GM19468 (cell line): Measurements from ENCODE around the gene MMD2.
A peak's percentile ranks its signal among the peaks of the same experiment; 100 is the strongest.
"Not testable (repeated sequence)": the region's sequence is repeated elsewhere in the genome, so short reads cannot be mapped to it uniquely, and the experiment has no call there.

Source experiments
- ATAC-seq: cut with Tn5 transposase; IDR thresholded peaks from one replicate; pipeline ENCODE4 v1.9.1; 2021; ENCODE audit warnings: mild to moderate bottlenecking, moderate library complexity, moderate number of reproducible peaks; ENCODE audit not compliant: unreplicated experiment; ENCODE audit errors: extremely low read depth

Gene MMD2, protein sequence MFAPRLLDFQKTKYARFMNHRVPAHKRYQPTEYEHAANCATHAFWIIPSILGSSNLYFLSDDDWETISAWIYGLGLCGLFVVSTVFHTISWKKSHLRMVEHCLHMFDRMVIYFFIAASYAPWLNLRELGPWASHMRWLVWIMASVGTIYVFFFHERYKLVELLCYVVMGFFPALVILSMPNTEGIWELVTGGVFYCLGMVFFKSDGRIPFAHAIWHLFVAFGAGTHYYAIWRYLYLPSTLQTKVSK

DNA sequence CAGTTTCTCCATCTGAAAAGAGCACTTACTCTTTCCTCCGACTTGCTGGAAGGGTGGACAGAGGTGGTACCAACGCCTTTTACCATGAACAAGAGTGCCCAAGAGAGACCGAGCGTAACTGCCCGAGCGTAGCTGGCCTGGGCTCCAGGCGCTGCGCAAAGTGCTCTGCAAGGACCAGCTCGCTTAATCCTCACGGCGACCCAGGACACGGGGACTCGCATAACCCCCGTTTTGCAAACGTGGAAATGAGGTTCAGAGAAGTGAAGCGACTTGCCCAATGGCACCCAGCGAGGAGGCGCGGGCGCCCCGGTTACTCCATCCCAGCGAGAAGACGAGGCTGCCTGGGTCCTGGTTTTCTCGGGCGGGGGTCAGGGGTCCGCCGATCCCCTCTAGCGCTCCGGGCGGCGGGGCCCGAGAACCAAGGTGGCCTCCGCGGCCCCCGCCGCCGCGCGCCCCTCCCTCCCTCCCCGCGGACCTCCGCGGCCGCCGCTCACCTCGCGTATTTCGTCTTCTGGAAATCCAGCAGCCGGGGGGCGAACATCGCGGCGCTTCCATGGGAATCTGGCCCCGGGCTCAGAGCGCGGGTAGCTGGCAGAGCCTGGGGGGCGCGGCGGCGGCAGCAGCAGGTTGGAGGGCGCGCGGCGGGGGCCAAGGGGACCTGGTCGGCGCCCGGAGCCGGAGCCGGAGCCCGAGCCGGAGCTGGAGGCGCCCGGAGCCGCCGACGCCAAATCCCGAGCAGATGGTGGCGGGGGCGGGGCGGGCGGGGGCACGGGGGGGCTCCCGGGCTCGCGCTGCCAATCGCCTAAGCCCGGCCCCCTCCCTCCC is at the start of gene MMD2:
TSS of gene MMD2 (minus strand) at position 711 of the 825 bp plus-strand sequence. CDS start at position 541, 170 bp downstream.
- ATAC-seq: no peak

DNA sequence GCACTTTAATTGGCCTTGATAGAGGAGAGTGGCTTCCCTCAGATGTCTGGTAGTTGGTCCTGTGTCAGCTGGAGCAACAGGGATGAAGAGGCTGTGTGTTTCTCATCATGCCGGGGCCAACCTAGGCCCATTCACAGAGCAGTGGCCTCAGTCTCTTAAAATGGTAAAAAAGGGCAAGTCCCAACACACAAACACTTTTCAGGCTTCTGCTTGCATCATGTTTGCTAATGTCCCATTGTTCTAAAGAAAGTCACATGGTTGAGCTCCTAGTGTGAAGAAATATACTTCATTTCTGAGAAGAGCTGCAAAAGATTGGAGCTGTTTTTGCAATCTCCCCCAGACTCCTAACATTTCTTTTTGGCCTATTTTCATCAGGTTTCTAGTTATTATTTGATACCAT is 46.1 kb upstream of the MMD2 start:
- no peak for ATAC-seq

DNA sequence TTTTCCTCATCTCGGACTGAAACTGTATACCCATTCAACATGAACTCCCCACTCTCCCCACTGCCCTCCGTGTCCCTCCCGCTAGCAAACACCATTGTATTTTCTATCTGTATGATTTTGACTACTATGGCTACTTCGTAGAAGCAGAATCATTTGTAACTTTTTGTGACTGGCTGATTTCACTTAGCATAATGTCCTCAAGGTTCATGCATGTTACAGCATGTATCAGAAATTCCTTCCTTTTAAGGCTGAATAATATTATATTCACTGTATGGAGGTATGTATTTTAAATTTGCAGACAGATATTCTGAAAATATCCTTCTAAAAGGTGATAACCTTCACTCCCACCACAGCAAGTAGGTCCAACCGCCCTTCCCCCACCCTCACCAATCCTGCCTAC is 42.9 kb upstream of the MMD2 start:
- no peak for ATAC-seq

DNA sequence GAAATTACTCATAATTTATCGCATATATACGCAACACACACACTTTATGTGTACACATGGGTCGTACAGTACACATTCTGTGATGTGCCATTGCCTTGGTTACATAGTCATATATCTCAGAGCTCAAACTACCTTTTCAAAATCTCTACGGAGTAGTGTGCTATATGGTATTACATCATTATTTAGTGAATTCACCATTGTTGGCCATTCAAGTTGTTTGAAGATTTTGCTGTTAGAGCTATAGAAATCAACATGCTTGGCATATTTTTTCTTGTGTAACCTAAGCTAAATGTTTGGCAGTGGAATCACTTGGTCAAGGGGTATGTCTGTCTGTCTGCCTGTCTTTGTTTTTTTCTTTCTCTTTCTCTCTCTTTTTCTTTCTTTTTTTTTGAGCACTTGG is 42.0 kb upstream of the MMD2 start:
- ATAC-seq: no peak

DNA sequence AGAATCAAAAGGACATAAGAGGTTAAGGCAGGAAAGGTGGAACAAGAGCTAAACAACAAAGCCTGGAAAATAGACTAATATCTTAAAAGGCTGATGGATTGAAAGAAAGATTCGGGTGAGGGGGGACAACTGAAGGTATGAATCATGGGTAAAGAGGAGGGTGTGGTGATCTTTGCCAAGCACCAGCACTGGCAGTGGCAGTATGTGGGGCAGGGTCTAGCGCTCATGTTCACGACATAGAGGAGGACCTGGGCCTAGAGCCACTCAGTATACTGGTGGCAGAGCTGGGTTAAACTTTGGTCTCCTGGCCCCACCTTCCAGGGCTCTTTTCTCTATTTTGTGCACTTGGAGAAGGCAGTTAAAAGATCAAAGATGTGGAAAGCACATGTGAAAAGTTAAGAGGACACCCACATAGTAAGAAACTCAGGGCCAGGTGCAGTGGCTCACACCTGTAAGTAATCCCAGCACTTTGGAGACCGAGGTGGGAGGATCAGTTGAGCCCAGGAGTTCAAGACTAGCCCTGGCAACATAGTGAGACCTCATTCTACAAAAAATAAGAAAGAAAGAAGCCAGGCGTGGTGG is 40.5 kb upstream of the MMD2 start:
- no peak for ATAC-seq

DNA sequence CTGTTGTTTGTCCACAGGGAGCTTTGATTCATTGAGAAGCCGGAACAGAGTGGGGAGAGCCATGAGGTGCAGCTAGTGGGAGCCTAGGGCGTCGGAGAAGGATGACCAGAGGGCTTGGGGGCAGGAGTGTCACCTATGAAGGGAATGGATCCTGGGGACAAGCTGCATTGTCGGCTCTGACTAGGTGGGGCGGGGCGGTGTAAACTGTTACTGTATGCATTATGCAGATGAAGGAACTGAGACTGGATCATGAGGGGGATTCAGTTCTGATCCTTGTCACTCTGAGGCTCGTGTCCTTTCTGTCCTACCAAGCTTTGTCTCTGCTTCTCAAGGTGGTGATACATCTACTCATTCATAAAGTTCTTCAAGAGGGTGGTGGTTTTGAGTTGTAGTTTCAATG is 39.9 kb upstream of the MMD2 start:
- no peak for ATAC-seq

DNA sequence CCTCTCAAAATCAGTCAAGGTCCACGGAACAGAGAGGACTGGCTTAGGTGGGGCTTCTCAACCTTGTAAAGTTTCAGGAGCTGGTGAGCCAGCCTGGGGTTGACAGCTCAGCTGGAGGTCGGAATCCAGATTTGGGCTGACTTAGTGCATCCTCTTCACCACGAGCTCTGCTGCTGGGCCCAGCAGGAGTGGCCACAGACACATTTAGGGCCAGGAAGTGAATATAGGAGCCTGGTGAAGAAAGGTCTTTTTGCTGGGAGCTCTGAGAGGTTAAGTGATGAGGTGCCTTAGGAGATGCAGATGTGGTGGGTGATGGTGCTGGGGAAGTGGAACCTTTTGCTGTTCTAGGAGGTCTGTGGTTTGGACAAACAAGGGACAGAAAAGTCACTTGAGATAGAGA is 39.3 kb upstream of the MMD2 start:
- no peak for ATAC-seq

DNA sequence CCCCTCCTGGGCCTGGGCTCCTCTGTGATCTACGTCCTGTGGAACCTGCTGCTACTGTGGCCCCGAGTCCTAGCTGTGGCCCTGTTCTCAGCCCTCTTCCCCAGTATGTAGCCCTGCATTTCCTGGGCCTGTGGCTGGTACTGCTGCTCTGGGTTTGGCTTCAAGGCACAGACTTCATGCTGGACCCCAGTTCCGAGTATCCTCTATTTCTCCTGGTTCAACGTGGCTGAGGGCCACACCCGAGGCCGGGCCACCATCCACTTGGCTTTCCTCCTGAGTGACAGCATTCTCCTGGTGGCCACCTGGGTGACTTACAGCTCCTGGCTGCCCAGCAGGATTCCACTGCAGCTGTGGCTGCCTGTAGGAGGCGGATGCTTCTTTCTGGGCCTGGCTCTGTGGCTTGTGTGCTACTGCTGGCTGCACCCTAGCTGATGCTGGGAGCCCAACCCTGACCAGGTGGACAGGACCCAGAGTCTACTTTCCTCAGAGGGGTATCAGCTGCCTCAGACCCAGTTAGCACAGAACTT is 37.8 kb upstream of the MMD2 start:
- no peak for ATAC-seq

DNA sequence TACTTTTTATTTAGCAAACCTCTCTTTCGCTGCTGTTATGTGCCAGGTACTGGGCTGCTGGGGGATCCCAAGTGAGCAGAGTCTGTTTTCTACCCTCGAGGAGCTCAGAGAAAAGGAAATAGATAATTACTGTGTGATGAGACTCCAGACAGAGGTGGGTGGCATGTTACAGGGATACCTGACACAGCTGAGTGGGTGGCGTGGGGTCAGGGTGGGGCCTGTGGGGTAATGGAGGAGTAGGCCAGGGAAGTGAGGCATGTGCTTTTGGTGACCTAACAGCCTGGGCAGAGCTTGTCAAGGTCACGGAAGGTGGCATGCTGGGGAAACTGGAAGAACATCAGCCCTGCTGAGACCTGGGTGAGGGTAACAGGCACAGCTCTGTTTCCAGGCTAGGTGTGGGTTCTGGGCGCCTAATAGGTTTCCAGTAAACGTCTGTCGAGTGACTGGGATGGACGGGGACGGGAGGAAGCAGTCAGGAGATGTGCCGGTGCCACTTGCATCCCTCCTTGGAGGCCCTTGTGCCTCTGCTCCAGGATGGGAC is 36.5 kb upstream of the MMD2 start:
- ATAC-seq: no peak

DNA sequence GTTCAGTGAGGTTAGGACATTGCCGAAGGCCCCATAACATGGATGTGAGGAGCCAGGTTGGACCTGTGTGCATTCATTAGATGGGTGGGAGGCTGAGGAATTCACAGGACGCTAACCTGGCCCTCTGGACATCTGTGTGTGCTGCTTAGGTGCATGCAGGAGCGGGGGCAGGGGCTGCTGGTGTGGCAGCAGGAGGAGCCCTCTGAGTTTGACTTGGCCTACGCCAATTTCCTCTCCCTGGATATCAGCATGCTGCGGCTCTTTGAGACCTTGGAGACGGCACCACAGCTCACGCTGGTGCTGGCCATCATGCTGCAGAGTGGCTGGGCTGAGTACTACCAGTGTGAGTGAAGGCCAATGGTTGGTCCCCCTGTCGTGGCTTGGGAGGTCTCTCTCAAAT is 34.5 kb upstream of the MMD2 start:
- no peak for ATAC-seq

DNA sequence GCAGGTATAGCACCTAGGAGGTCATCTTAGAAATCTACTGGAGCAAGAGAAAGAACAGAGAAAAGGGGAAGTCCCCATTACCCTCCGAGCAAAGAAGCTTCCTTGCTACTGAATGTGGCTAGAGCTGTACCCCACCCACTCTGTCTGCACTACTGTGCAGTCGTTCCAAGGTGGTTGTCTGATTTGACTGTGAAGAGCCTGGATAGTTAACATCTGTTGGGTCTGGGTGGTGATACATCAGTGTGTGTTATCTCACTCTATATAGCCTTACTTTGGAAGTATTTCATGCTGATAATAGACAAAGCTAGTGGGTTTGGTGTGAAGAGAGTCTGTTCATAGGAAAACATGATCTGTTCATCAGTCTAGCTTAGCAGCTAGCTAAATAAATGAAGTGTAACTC is 23.8 kb upstream of the MMD2 start:
- peak; percentile 68 for ATAC-seq

DNA sequence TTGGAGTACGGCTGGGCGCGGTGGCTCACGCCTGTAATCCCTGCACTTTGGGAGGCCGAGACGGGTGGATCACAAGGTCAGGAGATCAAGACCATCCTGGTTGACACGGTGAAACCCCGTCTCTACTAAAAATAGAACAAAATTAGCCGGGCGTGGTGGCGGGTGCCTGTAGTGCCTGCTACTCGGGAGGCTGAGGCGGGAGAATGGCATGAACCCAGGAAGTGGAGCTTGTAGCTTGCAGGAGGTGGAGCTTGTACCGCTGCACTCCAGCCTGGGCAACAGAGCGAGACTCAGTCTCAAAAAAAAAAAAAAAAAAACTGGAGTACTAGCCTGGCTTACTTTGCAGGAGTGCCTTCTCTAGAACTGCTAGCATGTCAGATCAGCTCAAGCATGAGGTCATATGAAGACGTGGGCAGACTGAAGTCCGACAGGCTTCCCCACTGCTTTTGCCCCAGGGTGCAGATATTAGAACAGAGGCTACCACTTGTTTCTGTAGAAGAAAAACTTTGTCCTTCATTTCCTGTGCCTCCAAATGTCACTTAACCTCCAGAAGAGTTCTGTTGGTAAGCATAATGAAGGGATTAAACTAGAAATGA is 22.4 kb upstream of the MMD2 start:
- ATAC-seq: not testable (repeated sequence)

DNA sequence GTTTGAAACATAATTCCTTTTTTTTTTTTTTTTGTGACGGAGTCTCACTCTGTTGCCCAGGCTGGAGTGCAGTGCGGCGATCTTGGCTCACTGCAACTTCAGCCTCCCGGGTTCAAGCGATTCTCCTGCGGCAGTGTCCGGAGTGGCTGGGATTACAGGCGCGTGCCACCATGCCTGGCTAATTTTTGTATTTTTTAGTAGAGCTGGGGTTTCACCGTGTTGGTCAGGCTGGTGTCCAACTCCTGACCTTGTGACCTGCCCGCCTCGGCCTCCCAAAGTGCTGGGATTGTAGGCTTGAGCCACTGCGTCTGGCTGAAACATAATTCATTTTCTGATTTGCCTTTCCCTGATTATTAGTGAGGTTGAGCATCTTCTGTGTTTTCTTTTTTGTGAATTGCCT is 16.6 kb upstream of the MMD2 start:
- ATAC-seq: not testable (repeated sequence)

DNA sequence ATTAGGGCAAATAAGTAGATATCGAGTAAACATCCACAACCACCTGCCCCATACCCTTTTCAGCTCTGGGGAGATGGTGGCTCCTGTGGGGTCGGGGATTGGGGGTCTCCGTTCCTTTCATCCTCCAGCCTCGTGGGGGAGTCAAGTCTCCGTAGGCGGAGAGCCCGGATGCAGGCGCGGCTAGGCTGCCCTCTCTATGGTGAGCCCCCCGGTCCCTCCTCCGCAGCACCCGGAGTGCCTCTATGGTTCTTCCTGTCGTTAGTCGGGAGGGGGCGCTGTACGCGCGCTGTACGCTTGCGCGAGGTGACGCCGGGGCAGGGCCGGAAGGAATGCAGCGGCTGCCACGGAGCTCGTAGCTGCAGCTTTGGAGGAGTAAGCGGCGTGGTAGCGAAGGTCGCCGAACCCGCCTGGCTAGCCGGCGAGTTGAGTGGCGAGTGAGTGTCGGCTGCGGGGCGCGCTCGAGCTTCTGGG is 14.8 kb upstream of the MMD2 start:
- peak; percentile 95 for ATAC-seq

DNA sequence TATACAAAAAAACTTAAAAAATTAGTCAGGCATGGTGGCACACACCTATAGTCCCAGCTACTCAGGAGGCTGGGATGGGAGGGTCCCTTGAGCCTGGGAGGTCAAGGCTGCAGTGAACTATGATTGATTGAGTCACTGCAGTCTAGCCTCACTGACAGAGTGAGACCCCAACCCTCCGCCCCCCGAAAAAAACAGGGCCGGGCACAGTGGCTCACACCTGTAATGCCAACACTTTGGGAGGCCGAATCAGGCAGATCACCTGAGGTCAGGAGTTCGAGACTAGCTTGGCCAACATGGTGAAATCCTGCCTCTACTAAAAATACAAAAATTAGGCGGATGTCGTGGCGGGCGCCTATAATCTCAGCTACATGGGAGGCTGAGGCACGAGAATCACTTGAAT is 13.5 kb upstream of the MMD2 start:
- ATAC-seq: not testable (repeated sequence)

DNA sequence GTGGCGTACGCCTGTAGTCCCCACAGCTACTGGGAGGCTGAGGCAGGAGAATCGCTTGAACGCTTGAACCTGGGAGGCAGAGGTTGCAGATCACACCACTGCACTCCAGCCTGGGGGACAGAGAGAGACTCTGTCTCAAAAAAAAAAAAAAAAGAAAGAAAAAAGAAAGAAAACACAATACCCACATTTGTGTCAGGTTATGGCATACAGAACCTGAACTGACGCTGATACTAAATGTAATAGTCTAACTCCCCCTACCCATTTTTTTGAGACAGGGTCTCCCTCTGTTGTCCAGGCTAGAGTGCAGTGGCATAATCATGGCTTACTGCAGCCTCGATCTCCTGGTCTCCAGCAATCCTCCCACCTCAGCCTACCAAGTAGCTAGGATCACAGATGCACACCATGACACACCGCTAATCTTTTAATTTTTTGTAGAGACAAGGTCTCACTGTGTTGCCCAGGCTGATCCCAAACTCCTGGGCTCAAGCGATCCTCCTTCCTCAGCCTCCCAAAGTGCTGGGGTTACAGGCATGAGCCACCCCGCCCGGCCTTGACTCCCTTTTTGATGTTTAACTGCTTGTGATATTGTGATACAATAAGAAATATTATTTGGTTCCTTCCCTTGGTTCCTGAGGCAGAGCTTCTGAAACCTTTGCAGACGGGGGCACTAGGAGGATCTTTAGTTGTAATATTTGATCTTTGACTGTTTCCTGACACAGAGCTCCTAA is 6.5 kb upstream of the MMD2 start:
- no peak for ATAC-seq

DNA sequence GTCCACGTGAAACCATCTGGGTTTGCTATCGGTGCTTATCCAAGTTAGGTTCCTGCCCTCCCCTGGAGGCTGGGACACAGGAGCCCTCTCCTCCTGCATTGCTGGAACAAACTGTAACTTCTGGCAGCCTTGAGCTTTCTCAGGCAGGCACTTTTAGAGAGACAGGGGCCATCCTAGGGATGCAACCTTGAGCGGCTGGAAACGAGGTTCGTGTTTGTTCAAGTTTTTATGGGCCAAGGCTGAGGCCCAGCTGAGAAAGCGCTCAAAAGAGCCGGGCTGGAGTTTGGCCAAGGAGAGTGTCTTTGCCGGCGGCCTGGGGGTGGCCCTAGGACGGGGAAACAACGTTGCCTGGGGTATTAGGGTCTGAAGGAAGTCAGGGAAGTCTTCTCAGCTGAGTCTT is 5.5 kb upstream of the MMD2 start:
- ATAC-seq: no peak

DNA sequence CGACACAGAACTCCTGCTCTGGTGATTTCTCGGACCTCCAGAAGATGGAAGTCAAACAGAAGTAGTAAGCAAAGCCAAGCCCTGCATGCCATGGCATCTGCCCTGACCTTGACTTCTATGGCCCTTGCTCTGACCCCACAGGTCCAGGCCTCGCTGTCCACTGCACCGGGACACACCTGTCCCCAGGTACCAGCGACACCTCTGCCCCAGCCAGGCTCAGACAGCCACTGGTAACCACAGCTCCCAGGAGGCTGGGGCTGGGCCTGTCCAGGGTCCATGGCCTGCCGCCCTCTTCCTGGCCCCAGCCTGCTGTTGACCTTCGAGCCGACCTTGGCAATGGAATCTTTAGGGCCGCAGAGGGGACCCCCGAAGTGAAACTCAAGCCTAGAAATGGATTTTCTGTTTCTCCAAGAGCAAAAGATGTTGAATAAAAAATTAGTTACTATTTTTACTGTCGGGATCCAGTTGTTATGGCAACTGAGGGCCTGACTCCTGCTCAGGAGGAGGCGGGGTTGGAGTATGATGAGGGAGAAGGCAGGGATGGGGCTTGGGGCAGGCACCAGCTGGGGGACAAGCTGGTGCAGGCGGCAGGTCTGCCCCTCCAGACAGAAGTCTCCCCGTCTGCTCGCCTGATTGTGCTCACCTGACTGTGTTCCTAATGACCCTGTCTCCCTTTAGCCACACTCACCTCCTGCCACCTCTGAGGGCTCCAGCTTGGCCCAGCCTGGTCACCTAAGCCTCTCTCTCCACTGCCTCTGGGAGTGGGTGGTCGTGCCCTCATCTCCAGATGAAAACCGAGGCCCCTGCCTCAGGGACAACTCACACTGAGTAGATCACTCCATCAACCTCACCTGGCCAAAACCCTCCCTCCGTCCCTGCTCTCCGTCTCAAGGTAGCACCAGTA is 4.1 kb upstream of the MMD2 start:
- no peak for ATAC-seq

DNA sequence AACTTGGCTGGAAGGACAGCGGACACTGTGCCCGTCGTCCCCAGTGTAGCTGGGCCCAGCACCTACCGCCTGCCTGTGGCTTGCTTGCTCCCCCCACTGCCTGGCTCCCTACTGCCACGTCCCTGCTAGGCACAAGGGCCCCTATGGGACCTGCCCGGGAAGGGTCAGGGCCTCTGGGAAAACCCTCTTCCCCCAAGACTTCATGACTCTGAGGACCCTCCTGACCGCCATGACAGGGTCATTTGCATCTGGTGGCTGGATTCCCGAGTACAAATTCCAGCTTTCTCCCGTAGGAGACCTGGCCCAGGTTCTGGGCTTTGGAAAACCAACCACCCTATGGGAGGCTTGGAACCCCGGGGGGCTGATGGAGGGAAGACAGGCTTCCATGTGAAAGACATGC is 1.4 kb upstream of the MMD2 start:
- no peak for ATAC-seq
